ENCODE data around the gene TPM3.
"Not testable (repeated sequence)": the region's sequence is repeated elsewhere in the genome, so short reads cannot be mapped to it uniquely, and the experiment has no call there.

The TPM3 gene

GRCh38 chr1:154123205-154123604 is 68.7 kb downstream of the TPM3 start:
- intact Hi-C loops (cut with DNase I); DNase-seq: not testable (repeated sequence)

- no peak for DNase-seq
- intact Hi-C loops (cut with DNase I): no loop called here
Measured at GRCh38 chr1:154117642-154118041, 74.3 kb downstream of the TPM3 start.

GRCh38 chr1:154115180-154115579 is 76.7 kb downstream of the TPM3 start:
- DNase-seq: no peak
- intact Hi-C loops (cut with DNase I): no loop called here

Data from posterior cingulate gyrus (tissue), 11 donors.